ENCODE results near the gene KCNV2. TPM values are rescaled to one million over a fixed set of nuclear protein-coding genes. Genes with fewer than 3 reads are reported as not detected.

Gene KCNV2
- total and polyA plus RNA-seq, 2 experiments from 2014 or later, result 0.60 TPM; not detected in 1

DNA sequence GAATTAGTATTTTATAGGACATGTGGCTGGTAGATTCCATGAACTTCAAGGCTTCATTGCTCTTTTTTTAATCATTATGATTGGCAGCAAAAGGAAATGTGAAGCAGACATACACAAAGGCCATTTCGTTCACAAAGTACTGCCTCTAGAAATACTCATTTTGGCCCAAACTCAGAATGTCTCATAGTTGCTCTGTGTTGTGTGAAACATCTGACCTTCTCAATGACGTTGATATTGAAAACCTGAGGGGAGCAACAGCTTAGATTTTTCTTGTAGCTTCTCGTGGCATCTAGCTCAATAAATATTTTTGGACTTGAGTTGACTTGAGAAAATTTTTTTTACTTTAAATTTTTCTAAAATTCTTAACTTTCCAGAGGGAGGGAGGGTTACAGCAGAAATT lies 12.4 kb downstream of the KCNV2 start:
- H3K4me2 ChIP-seq, result no peak overlapping the region
- H2AFZ ChIP-seq, result no peak overlapping the region
- DNase-seq (ENCODE audit: low spot score), result no peak
- no peaks in the 10 kb centered on the region for H3F3A ChIP-seq (replicated peaks; ENCODE audit: low read depth)
- no peak overlapping the region for H3K27ac ChIP-seq (ENCODE audit: low read depth)
- no peaks in the 10 kb centered on the region for H3K9me2 ChIP-seq (ENCODE audit: insufficient read depth)
- peaks cover 1% of the 10 kb centered on the region for H3K27me3 Mint-ChIP-seq (ENCODE audit: insufficient read depth, low read depth, poor library complexity)
- H3K27ac Mint-ChIP-seq, result no peak overlapping the region
- no peaks in the 10 kb centered on the region for H3K9me3 Mint-ChIP-seq
- no peak overlapping the region for H3K4me3 ChIP-seq
- H3K4me1 Mint-ChIP-seq, result peaks cover 9% of the 10 kb centered on the region
- H3K79me2 ChIP-seq (replicated peaks; ENCODE audit: insufficient read depth), result no peaks in the 10 kb centered on the region
- H3K4me3 Mint-ChIP-seq, result no peak overlapping the region
- no peaks in the 10 kb centered on the region for H3K36me3 ChIP-seq (ENCODE audit: insufficient read depth)
- no peaks in the 10 kb centered on the region; the same call in none of the 2 replicates for H3K4me1 ChIP-seq (ENCODE audit: insufficient read depth)
- no peaks in the 10 kb centered on the region for H4K20me1 ChIP-seq (replicated peaks; ENCODE audit: insufficient read depth)
- H3K27me3 ChIP-seq (ENCODE audit: insufficient read depth), result no peaks in the 10 kb centered on the region
- no peaks in the 10 kb centered on the region; the same call in 2 of the 3 replicates for H3K36me3 Mint-ChIP-seq (ENCODE audit: low read depth)
- TF ChIP-seq REST (IDR thresholded peaks at IDR 0.05; ENCODE audit: unreplicated experiment) (no peak), CREB1 (CRISPR knock-in tag; IDR thresholded peaks at IDR 0.05; ENCODE audit: low read depth) (no peak), JUNB (IDR thresholded peaks at IDR 0.05; ENCODE audit: unreplicated experiment) (no peak)
- no peak for ATAC-seq

GRCh38 chr9:2730971-2731370 lies 13.7 kb downstream of the KCNV2 start:
- Histone ChIP-seq H2AFZ (no peak overlapping the region), H3K79me2 (replicated peaks; ENCODE audit: insufficient read depth) (no peaks in the 10 kb centered on the region), H3K36me3 (ENCODE audit: insufficient read depth) (no peaks in the 10 kb centered on the region), H3K4me3 (no peak overlapping the region), H3K27ac (ENCODE audit: low read depth) (no peak overlapping the region), H3K9me2 (ENCODE audit: insufficient read depth) (no peaks in the 10 kb centered on the region), H3F3A (replicated peaks; ENCODE audit: low read depth) (no peaks in the 10 kb centered on the region), H3K4me2 (no peak overlapping the region), H3K4me1 (ENCODE audit: insufficient read depth) (no peaks in the 10 kb centered on the region; the same call in none of the 2 replicates), H3K27me3 (ENCODE audit: insufficient read depth) (no peaks in the 10 kb centered on the region), H4K20me1 (replicated peaks; ENCODE audit: insufficient read depth) (no peaks in the 10 kb centered on the region)
- ATAC-seq, result no peak
- H3K36me3 Mint-ChIP-seq (ENCODE audit: low read depth), result no peaks in the 10 kb centered on the region; the same call in 2 of the 3 replicates
- TF ChIP-seq EZH2phosphoT487 (IDR thresholded peaks at IDR 0.05; ENCODE audit: unreplicated experiment) (no peak), CREB1 (CRISPR knock-in tag; IDR thresholded peaks at IDR 0.05; ENCODE audit: low read depth) (no peak), JUNB (IDR thresholded peaks at IDR 0.05; ENCODE audit: unreplicated experiment) (no peak), REST (IDR thresholded peaks at IDR 0.05; ENCODE audit: unreplicated experiment) (no peak), CTCF (conservative IDR thresholded peaks at IDR 0.05; ENCODE audit: low read depth in 2 of 2) (no peak), NANOG (IDR thresholded peaks at IDR 0.05; ENCODE audit: borderline replicate concordance) (no peak), ETS1 (IDR thresholded peaks at IDR 0.05) (no peak), STAT1 (IDR thresholded peaks at IDR 0.05; ENCODE audit: unreplicated experiment) (no peak)
- H3K27me3 Mint-ChIP-seq (ENCODE audit: insufficient read depth, low read depth, poor library complexity), result peaks cover 1% of the 10 kb centered on the region
- DNase-seq (ENCODE audit: low spot score), result no peak
- peaks cover 9% of the 10 kb centered on the region for H3K4me1 Mint-ChIP-seq
- no peak overlapping the region for H3K27ac Mint-ChIP-seq
- H3K4me3 Mint-ChIP-seq, result no peak overlapping the region
- H3K9me3 Mint-ChIP-seq, result no peaks in the 10 kb centered on the region

Data from GM23338 (cell line).